HG03460 (cell line): ENCODE measurements around the gene MAGEB18.

Experiments
- ATAC-seq: cut with Tn5 transposase; IDR thresholded peaks from one replicate; pipeline ENCODE4 v1.9.1; 2021; ENCODE audit not compliant: unreplicated experiment

MAGEB18 gene

GRCh38 chrX:26138274-26138673, at the start of gene MAGEB18:
Gene MAGEB18 (plus strand): TSS chrX:26138343. CDS start chrX:26138986, 643 bp downstream.
- ATAC-seq = no peak

- ATAC-seq = no peak
Measured at GRCh38 chrX:26100421-26100920, 37.7 kb upstream of the MAGEB18 start.

GRCh38 chrX:26109142-26109541, 29.0 kb upstream of the MAGEB18 start:
- no peak for ATAC-seq

- no peak for ATAC-seq
Measured at GRCh38 chrX:26146024-26146423, 7.9 kb downstream of the MAGEB18 start.

- no peak for ATAC-seq
Measured at GRCh38 chrX:26160301-26160700, 22.2 kb downstream of the MAGEB18 start, which contains the start of gene MAGEB6B. Gene MAGEB6B (plus strand): TSS chrX:26160601. CDS start chrX:26160601, 0 bp downstream.
